NCI-H82 treated with DMSO at 0.1 percent for 48 hours (cell line): ENCODE results near the gene ABHD12B.
"Not testable (repeated sequence)": the region's sequence is repeated elsewhere in the genome, so short reads cannot be mapped to it uniquely, and the experiment has no call there.

ENCODE experiments used
- DNase-seq: peaks from one replicate; lab custom pipeline; 2025; ENCODE audit not compliant: unreplicated experiment; lab: John Stamatoyannopoulos, UW

ABHD12B gene

DNA sequence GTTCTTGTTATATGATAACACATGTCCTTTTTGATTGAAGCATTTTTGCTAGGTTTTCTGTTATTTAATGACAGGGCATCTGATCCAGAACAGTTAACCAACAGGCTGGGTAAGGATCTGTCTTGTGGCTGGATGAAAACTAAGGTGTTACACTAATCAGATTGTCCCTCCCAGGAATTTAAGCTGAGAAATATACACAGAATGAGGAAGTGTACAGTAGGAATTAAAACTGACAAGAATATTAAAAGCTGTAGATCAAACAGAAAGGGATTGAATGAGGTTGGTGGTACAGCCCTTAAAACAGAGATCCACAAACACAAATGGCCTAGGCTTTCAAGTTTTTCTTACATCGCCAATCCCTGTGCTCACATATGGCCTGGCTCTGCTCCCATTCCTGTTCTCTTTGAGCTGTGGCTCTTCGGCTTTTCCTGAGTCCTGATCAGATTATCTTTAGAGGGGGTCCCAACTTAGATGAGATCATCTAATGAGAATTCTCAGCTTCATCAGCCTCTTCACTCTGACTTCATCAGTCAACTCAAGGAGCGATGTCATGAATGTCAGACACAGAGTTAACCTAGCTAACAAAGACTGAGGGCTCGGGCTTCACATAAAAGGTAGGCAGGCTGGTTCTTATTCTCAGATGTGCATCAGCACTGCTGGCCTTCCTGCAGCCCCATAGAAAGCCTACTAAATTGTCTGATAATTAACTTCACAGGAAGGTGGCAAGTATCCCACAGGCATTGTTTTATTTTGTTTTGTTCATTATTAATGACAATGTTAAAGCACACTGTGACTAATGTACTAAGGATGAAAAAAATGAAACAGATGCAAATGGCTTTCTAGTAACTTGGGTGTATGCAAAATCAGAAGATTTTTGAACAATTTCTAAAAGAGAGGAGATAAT, 61.0 kb downstream of the ABHD12B start:
- peak; percentile 70 for DNase-seq

DNA sequence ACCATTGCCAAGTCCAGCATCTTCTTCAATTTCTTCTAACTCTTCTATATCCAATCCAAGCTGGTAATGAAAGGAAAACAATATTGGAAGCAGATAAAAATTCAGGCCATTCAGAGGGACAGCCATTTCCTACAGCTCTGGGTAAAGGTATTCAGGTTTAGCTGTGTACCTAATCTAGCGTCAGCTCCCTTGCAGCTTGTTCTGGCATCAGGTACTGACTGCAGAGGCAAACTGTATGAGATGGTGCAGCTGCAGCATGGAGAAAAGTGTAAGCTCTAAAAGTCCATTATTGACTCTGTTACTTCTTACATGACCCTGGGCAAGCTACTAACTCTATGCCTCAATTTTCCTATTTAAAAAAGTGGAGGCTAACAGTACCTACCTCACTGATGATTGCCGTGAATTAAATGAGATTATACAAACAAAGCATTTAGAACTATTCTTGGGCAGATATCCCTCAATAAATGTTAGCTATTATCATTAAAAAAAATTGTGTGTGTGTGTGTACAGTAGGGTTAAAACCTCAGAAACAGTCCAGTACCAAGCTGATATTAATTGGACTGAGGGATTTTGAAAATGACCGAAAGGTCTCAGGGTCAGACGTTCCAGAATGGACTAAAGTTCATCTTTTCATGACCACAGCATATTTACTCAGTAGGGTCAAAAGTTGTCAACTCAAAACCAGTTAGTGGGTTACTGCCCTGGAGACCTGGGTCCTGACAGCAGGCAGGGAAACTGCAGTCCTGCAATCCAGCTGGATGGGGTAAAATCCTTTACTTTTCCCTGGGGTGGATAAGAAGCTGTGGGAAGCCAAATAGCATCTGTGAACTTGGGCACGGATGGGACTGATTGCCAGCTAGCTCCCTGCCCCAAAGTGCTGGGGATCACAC, 63.5 kb downstream of the ABHD12B start:
- DNase-seq: no peak

DNA sequence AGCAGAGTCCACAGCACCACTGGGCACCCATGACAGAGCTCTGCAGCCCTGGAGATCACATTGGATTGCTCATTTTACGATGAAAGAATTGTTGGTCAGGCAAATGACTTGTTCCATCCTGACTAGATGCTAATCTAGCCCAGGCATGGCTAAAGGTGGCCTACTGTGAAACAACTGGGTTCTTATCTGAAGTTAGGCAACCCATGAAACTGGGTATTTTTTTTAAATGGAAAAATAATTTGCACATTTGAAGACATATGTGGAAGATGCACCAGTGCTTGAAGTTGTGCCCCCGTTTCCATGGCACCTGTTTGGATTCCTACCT, 64.1 kb downstream of the ABHD12B start:
- no peak for DNase-seq

DNA sequence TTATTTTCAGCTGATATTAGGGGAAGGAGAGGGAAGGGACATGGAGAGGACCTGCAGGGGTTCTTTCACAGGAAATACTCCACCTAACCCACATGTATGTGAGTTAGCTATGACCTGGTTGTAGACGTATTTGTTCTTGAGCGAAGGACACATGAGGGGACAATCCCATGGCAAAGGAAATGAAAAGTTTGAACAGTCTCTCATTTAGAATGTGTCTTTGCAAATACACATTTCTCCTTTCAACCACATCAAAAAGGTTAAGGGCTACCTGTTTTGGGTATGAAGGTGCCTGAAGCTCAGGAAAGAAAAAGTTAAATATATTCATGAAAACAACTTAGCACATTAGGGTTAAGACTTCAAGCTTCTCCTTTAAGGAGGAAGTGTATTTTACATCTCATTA, 65.0 kb downstream of the ABHD12B start:
- DNase-seq: no peak

DNA sequence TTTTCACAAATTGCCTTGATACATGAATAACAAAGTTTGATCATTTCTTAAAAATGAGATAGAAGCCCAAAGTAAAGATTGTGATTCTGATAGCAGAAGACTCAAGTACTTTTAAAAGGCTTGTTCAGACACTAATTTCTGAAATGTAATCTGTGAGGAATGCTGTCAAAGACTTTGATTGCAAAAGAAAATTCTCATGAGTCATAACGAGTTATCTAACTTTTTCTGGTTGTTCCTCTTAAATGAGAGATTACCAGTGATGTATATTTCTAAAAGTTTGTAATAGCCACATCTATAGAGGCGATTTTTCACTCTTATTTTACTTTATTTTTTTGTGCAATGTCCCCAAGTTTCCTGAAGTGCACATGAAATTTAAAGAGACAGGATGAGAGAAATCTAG, 65.5 kb downstream of the ABHD12B start:
- DNase-seq: no peak

DNA sequence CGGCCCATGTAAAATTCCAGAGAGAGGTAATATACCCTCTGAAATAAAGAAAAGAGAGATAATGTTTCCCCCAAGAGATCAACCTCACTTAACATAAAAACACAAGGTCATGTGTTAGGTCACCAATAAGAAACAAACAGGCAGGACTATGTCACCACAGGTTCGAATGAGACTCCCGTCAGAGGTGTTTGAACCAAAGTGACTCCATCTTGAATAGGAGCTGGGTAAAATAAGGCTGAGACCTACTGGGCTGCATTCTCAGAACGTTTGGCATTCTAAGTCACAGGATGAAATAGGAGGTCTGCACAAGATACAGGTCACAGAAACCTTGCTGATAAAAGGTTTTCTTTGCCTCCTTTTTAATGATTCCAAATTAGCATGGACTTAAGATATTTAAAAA, 65.9 kb downstream of the ABHD12B start:
- DNase-seq: no peak

DNA sequence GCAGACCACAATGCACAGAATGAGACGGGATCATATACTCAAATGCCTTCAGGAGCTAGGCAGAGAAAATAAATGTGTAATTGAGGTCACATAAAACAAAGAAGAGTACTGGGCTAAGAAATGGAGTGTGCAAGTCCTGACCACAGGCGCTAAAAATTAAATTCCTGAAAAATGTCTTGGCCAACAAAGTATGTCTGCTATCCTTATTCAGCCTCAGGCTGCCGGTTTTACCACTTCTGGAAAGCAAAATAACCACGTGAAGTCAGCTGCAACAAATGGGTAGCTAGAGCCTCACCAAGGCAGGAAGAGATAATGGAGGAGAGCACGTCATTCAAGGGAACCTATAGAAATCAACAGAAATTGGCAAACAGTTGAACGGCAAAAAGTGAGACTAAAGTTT, 69.3 kb downstream of the ABHD12B start:
- no peak for DNase-seq

DNA sequence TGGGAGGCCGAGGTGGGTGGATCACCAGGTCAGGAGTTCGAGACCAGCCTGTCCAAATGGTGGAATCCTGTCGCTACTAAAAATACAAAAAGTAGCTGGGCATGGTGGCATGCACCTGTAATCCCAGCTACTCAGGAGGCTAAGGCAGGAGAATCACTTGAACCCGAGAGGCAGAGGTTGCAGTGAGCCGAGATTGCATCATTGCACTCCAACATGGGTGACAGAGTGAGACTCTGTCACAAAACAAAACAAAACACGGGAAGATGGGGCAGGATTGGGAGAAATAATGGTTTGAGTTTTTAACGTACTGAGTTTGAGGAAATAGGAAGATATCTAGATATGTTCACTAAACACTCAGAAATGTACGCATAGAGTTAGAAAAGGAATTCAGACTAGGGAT, 69.8 kb downstream of the ABHD12B start:
- DNase-seq: not testable (repeated sequence)

DNA sequence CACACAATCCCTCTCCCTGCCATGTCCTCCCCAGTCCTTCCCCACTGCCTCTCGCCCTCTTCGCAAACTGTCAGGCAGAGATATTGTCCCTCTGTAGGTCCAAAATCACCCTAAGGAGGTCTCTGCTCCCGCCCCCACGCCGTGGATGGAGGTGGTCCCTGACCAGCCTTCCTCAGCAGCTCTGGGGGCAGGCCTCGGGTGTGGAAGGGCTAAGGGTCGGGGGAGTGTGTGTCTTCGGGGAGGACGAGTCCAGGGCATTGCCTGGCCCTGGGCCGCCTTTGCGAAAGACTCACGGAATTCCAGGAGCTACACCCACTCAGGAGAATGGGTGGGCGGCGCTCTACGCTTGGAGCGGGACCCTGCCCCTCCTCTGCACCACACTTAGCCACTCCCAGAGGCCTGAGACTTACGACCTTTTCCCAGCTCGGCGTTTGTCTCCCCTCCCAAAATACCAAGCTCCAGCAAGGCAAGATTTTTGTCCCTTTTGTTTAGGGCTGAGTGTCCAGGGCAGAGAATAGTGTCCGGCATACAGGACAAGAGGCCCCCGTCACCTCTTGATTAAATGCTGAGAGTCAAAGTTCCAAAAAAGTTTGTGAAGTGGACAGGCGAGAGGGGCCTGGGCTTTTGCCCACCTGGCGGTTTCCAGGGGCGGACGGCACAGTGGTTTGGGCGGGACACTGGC, 71.5 kb downstream of the ABHD12B start:
- DNase-seq: no peak

DNA sequence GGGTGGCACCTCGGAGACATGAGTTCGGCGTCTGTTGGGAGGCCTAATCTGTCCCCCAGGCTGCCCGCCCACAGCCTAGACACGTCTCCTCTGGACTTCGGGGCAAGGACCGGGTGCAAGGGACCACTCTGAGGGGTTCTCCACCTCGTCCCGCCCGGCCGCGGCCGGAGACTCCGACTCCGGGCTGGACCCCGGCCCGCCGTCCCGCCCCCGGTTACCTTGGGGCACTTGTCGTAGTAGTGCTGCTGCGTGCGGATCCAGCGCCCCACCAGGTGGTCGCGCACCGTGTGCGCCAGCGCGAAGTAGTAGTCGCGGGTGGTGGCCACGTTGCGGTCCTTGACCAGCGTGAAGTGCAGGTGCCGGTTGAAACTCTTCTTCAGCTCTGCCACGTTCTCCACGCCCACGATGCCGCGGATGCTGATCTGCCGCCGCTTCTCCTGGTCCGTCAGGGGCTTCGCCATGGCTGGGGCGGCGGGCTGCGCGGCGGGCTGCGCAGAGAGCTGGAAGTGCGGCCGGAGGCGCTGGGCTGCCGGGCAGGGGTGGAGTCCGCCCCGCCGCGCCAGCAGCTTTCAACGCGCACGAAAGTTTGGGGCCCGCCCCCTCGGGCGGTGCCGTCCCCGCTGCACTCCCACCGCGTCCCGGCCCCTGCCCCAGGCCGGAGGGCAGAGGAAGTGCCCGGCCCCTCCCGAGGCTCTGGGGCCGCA, 72.2 kb downstream of the ABHD12B start, which contains the start of gene PYGL:
Gene PYGL (minus strand): TSS at position 541 of the 704 bp plus-strand sequence. CDS start 80 bp downstream, at position 461.
- no peak for DNase-seq

DNA sequence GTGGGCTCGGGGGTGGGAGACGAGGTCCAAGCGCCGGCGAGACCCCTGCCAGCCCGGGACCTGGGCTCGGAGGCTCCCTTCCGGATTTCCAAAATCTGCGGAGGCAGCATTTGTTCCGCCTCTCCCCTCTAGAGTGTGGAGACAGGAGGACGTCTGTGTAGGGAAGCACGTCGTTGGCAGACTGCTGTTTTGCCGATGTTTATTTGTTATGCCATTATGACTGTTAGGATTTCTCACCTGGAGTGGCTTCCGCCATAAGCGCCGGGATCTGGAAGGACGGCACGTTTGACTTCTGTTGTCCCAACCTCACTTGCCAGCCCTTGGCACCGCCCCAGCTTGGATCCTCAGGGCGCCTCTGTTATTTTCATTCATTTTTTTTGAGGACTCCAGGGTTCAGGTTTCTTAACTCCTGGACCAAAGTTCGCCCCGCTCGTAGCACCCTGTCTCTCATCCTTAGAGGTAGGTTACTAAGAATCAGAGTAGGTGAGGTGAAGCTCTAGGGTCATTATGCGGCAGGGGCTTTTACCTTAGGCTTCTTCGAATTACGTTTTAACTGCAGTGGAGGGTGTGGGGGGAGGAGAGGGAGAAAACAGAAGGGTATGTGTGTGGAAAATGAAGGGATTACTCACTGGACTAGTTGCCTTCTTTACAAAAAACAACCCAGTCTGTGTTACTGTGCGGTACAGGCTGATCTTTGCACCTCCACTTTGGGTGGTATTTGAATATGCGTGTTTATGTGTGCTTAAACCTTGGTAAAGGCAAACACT, 73.0 kb downstream of the ABHD12B start:
- no peak for DNase-seq

DNA sequence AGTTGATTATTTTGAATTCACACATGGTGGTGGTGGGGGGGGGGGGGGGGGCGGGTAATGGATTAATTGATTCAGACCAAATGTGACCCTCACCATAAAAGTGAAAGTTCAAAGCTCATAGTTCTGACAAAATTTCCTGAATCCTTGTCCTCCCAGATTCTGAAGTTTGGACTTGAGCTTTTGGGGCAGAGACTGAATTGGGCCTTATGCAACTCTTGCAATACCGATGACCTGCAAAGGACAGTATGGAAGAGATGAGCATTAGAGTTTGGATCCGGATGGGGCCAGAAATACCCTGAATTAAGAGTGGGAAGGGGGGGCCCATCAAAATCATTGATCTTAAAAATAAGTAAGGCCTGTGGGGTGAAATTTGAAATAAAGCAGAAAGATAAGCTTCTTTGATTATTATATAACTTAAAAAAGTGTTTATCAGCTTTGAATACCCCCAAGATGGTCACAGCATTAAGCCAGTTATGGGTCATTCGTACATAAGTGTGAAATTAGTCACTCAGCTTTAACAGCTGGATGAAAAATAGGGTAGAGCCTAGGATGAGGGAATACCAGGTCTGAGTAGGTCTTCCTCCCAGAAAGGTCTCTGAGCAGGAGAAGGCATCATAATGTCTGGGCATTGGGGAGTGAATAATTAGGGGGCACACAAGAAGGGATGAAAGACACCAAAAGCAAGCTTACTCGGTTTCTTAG, 74.5 kb downstream of the ABHD12B start:
- no peak for DNase-seq

DNA sequence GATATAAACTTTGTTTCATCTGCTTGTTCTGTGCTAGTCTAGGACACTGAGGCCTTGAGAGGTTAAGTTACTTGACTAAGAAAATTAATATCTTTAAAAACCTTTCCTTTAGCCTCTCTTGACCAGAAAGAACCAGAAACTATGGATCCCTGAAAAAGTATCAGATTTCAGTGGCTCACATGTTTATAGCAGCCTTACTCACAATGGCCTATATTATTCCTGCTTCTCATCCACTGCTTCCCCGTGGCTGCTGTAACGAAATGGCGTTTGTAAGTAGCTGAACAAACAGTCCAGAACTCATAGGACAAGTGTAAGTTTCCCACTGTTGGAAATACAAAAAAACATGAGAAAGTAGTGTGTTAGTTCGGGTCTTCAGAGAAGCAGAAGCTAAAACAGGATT, 75.6 kb downstream of the ABHD12B start:
- DNase-seq: no peak

DNA sequence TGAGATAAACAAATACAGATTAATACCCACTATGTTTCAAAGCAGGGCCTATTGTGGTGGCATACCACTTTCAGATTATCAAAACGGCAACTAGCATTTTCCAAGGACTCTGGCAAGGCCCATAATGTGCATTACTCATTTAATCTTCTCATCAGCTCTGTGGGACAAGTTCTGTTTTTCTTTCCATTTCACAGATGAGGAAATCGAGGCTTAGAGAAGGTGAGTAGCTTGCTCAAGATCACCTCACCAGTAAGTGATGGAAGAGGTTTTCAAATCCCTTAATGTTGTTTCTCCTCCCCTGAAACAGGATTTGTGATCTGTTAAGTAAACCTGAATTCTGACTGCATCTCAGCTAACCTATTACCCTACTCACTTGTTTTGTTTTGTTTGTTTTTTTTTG, 76.4 kb downstream of the ABHD12B start:
- DNase-seq: no peak

DNA sequence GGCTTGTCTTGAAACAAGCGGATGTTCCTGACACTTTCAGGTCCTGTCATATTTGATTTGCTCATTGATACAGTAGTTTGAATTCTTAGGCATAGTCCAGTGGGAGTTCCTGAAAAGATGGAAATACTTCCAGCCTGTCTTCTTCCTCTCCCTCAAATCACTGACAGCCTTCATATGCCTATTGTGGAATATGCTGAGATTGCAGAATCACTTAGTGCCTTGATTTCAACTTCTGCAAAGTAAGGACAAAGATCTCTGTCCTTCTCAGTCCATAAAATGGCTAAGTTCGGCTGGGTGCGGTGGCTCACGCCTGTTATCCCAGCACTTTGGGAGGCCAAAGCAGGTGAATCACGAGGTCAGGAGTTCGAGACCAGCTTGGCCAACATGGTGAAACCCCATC, 79.2 kb downstream of the ABHD12B start:
- DNase-seq: no peak

DNA sequence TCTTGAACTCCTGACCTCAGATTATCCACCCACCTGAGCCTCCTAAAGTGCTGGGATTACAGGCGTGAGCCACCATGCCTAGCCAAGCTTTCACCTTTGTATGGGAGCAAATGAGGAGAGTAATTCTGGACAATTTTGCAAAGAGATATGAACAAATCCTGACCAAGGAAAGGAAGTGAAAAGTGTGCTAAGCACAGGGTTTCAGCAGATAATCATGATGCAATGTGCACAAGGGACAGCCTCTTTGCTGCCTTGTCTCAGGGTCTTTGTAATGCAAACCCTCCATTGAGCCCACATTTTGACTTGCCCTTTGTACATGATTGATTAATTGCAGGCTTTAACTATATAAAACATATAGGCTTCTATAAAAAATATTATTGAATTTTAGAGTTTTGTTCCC, 81.6 kb downstream of the ABHD12B start:
- no peak for DNase-seq
